ENCODE measurements around the gene ZNF284. TPM values are rescaled to one million over a fixed set of nuclear protein-coding genes. Genes with fewer than 3 reads are reported as not detected.

Gene ZNF284
- total RNA-seq, 1 experiment from 2014 or later: 0.69 TPM

DNA sequence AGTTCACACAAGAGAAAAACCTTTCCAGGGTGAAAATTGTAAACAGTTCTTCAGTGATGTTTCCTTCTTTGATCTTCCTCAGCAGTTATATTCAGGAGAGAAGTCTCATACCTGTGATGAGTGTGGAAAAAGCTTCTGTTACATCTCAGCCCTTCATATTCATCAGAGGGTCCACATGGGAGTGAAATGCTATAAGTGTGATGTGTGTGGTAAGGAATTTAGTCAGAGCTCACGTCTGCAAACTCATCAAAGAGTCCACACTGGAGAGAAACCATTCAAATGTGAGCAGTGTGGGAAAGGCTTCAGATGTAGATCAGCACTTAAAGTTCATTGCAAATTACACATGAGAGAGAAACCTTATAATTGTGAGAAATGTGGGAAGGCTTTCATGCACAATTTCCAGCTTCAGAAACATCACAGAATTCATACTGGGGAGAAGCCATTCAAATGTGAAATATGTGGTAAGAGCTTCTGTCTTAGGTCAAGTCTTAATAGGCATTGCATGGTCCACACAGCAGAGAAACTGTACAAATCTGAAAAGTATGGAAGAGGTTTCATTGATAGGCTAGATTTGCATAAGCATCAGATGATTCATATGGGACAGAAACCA is 39.9 kb upstream of the ZNF284 start:
- Histone ChIP-seq H3K9me2 (replicated peaks; ENCODE audit: low read length) (no peaks in the 10 kb centered on the region), H2AFZ (ENCODE audit: low read length) (no peak overlapping the region), H3K4me3 (ENCODE audit: low read length) (no peak overlapping the region), H3K4me2 (ENCODE audit: low read length) (no peak overlapping the region), H3K9ac (ENCODE audit: low read length) (no peak overlapping the region), H3F3A (ENCODE audit: low read length, unreplicated experiment) (no peaks in the 10 kb centered on the region), H4K20me1 (ENCODE audit: low read length) (no peaks in the 10 kb centered on the region), H3K4me1 (ENCODE audit: insufficient read depth, low read length) (no peaks in the 10 kb centered on the region), H3K36me3 (ENCODE audit: low read depth, low read length) (peaks cover 18% of the 10 kb centered on the region), H3K79me2 (ENCODE audit: low read length) (no peaks in the 10 kb centered on the region), H3K27me3 (ENCODE audit: low read length) (no peaks in the 10 kb centered on the region), H3K9me3 (ENCODE audit: low read length) (0 out of 2 replicates have a peak, but pooled peaks cover 11% of the 10 kb centered on the region), H3K27ac (ENCODE audit: low read length) (no peak overlapping the region)
- no peak for TF ChIP-seq EZH2phosphoT487 (IDR thresholded peaks at IDR 0.05; ENCODE audit: borderline replicate concordance, low read length)
- TF ChIP-seq, protein P1, sequence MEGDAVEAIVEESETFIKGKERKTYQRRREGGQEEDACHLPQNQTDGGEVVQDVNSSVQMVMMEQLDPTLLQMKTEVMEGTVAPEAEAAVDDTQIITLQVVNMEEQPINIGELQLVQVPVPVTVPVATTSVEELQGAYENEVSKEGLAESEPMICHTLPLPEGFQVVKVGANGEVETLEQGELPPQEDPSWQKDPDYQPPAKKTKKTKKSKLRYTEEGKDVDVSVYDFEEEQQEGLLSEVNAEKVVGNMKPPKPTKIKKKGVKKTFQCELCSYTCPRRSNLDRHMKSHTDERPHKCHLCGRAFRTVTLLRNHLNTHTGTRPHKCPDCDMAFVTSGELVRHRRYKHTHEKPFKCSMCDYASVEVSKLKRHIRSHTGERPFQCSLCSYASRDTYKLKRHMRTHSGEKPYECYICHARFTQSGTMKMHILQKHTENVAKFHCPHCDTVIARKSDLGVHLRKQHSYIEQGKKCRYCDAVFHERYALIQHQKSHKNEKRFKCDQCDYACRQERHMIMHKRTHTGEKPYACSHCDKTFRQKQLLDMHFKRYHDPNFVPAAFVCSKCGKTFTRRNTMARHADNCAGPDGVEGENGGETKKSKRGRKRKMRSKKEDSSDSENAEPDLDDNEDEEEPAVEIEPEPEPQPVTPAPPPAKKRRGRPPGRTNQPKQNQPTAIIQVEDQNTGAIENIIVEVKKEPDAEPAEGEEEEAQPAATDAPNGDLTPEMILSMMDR (conservative IDR thresholded peaks at IDR 0.05; ENCODE audit: low read depth, low read length): no peak
- no peak for TF ChIP-seq EZH2 (IDR thresholded peaks at IDR 0.05; ENCODE audit: low read length, unreplicated experiment)
- DNase-seq: no peak
- ChIA-PET CTCF (no interaction called here), POLR2A (ENCODE audit: unreplicated experiment) (no interaction called here)
- no peak for ATAC-seq
- intact Hi-C loops (cut with micrococcal nuclease): no loop called here
- BruUV-seq (replicated peaks): no TSS peak

DNA sequence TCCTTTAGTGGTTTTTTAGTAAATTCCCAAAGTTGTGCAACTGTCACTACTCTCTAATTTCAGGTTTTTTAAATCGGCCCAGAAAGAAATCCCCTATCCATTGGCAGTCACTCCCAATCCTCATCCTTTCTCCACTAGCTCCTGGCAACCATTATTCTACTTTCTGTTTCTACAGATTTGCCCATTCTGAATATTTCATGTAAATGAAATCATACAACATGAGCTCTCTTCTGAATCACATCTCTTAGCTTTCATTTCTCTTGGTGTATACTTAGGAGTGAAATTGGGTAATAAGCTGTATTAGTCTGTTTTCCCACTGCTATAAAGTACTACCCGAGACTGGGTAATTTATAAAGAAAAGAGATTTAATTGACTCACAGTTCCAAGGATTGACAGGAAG is 29.8 kb upstream of the ZNF284 start:
- Histone ChIP-seq H3K4me1 (ENCODE audit: insufficient read depth, low read length) (no peaks in the 10 kb centered on the region), H3K27ac (ENCODE audit: low read length) (no peak overlapping the region), H3K79me2 (ENCODE audit: low read length) (no peaks in the 10 kb centered on the region), H3K9me3 (ENCODE audit: low read length) (no peaks in the 10 kb centered on the region), H3K9ac (ENCODE audit: low read length) (no peak overlapping the region), H3F3A (ENCODE audit: low read length, unreplicated experiment) (no peaks in the 10 kb centered on the region), H3K36me3 (ENCODE audit: low read depth, low read length) (no peaks in the 10 kb centered on the region), H3K27me3 (ENCODE audit: low read length) (no peaks in the 10 kb centered on the region), H3K4me3 (ENCODE audit: low read length) (no peak overlapping the region), H3K9me2 (replicated peaks; ENCODE audit: low read length) (no peaks in the 10 kb centered on the region), H3K4me2 (ENCODE audit: low read length) (no peak overlapping the region), H4K20me1 (ENCODE audit: low read length) (no peaks in the 10 kb centered on the region), H2AFZ (ENCODE audit: low read length) (no peak overlapping the region)
- TF ChIP-seq, protein P1 (conservative IDR thresholded peaks at IDR 0.05; ENCODE audit: low read depth, low read length): no peak
- no peak for TF ChIP-seq EZH2phosphoT487 (IDR thresholded peaks at IDR 0.05; ENCODE audit: borderline replicate concordance, low read length)
- no peak for TF ChIP-seq EZH2 (IDR thresholded peaks at IDR 0.05; ENCODE audit: low read length, unreplicated experiment)
- no peak for DNase-seq
- POLR2A ChIA-PET (ENCODE audit: unreplicated experiment): no interaction called here
- intact Hi-C loops (cut with micrococcal nuclease): no loop called here
- no peak for ATAC-seq
- no TSS peak for BruUV-seq (replicated peaks)
- CTCF ChIA-PET: no interaction called here

DNA sequence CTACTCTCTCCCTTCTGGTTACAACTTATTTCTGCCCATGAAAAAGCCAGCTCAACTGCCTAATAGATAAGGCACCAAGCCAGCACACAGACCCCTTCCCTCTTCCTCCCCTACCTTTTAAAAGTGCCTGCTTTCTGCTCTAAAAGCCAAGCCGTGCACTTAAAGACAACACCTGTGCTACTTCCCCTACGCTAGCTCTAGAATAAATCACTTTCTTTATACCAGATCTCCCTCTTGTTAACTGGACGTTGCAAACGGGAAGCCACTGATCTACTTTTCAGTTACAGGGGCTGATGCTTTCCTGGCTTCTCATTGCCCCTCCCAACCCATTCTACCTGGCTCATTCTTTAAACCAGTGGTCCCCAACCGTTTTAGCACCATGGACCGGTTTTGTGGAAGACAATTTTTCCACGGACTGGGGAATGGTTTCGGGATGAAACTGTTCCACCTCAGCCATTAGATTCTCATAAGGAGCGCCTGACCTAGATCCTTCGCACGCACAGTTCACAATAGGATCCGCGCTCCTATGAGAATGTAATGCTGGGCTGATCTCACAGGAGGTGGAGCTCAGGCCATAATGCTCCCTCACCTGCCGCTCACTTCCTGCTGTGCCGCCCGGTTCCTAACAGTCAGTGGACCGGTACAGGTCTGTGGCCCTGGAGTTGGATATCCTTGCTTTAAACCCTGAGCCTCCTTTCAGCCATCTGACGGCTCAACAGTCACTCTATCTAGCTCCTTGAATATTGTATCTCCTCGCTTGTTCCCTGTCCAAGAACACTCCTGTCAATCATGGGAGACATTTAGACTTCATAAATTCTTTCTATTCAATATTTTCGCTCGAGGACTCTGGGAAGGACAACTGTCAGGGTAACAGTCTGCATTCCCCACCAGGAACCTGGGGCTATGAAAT is 21.0 kb upstream of the ZNF284 start:
- CTCF ChIA-PET: no interaction called here
- H3K36me3 ChIP-seq (ENCODE audit: low read depth, low read length): no peaks in the 10 kb centered on the region
- no TSS peak for BruUV-seq (replicated peaks)
- no peak overlapping the region for H3K9ac ChIP-seq (ENCODE audit: low read length)
- H3K79me2 ChIP-seq (ENCODE audit: low read length): no peaks in the 10 kb centered on the region
- POLR2A ChIA-PET (ENCODE audit: unreplicated experiment): no interaction called here
- no peak for ATAC-seq
- no peaks in the 10 kb centered on the region for H3K9me3 ChIP-seq (ENCODE audit: low read length)
- H2AFZ ChIP-seq (ENCODE audit: low read length): no peak overlapping the region
- intact Hi-C loops (cut with micrococcal nuclease): no loop called here
- no peaks in the 10 kb centered on the region for H3K9me2 ChIP-seq (replicated peaks; ENCODE audit: low read length)
- no peaks in the 10 kb centered on the region for H4K20me1 ChIP-seq (ENCODE audit: low read length)
- H3F3A ChIP-seq (ENCODE audit: low read length, unreplicated experiment): no peaks in the 10 kb centered on the region
- H3K4me1 ChIP-seq (ENCODE audit: insufficient read depth, low read length): no peaks in the 10 kb centered on the region
- H3K27me3 ChIP-seq (ENCODE audit: low read length): no peaks in the 10 kb centered on the region
- no peak overlapping the region for H3K27ac ChIP-seq (ENCODE audit: low read length)
- H3K4me2 ChIP-seq (ENCODE audit: low read length): no peak overlapping the region
- no peak for DNase-seq
- no peak for TF ChIP-seq EZH2 (IDR thresholded peaks at IDR 0.05; ENCODE audit: low read length, unreplicated experiment)
- TF ChIP-seq, protein P1 (conservative IDR thresholded peaks at IDR 0.05; ENCODE audit: low read depth, low read length): no peak
- no peak for TF ChIP-seq EZH2phosphoT487 (IDR thresholded peaks at IDR 0.05; ENCODE audit: borderline replicate concordance, low read length)
- no peak overlapping the region for H3K4me3 ChIP-seq (ENCODE audit: low read length)
